HEK293 (cell line): ENCODE measurements around the gene FRRS1L.

Experiments used
- GLIS1 ChIP-seq: fragments of 450-650 bp; formaldehyde crosslinking; IDR thresholded peaks from 2 replicates; pipeline ENCODE4 v1.5.1; 2016; ENCODE audit warnings: missing biosample characterization, missing genetic modification characterization
- RBAK ChIP-seq: fragments of 450-650 bp; formaldehyde crosslinking; IDR thresholded peaks from 2 replicates; pipeline ENCODE4 v1.5.1; 2016; ENCODE audit warnings: missing biosample characterization, missing genetic modification characterization
- ZBTB21 ChIP-seq: fragments of 450-650 bp; formaldehyde crosslinking; IDR thresholded peaks from 2 replicates; pipeline ENCODE4 v1.5.1; 2017; ENCODE audit warnings: missing biosample characterization, missing genetic modification characterization
- ZNF138 ChIP-seq: fragments of 450-650 bp; formaldehyde crosslinking; IDR thresholded peaks from 2 replicates; pipeline ENCODE4 v1.5.1; 2016; ENCODE audit warnings: missing biosample characterization, missing genetic modification characterization, borderline replicate concordance
- ZNF140 ChIP-seq: fragments of 450-650 bp; formaldehyde crosslinking; IDR thresholded peaks from 2 replicates; pipeline ENCODE4 v1.5.1; 2016; ENCODE audit warnings: missing biosample characterization, missing genetic modification characterization
- ZNF223 ChIP-seq: fragments of 450-650 bp; formaldehyde crosslinking; IDR thresholded peaks from 2 replicates; pipeline ENCODE4 v1.5.1; 2016; ENCODE audit warnings: missing biosample characterization, missing genetic modification characterization
- ZNF23 ChIP-seq: fragments of 450-650 bp; formaldehyde crosslinking; IDR thresholded peaks from 2 replicates; pipeline ENCODE4 v1.5.1; 2016; ENCODE audit warnings: missing biosample characterization, missing genetic modification characterization, borderline replicate concordance
- ZNF362 ChIP-seq: fragments of 450-650 bp; formaldehyde crosslinking; IDR thresholded peaks from 2 replicates; pipeline ENCODE4 v1.5.1; 2016; ENCODE audit warnings: missing biosample characterization, missing genetic modification characterization
- ZNF48 ChIP-seq: fragments of 450-650 bp; formaldehyde crosslinking; IDR thresholded peaks from 2 replicates; pipeline ENCODE4 v1.5.1; 2016; ENCODE audit warnings: missing biosample characterization, missing genetic modification characterization
- ZNF501 ChIP-seq: fragments of 450-650 bp; formaldehyde crosslinking; IDR thresholded peaks from 2 replicates; pipeline ENCODE4 v1.5.1; 2016; ENCODE audit warnings: missing biosample characterization, missing genetic modification characterization
- ZNF518A ChIP-seq: fragments of 450-650 bp; formaldehyde crosslinking; conservative IDR thresholded peaks from 2 replicates; pipeline ENCODE4 v1.5.1; 2016; ENCODE audit warnings: low read depth, missing biosample characterization, missing genetic modification characterization
- ZNF530 ChIP-seq: fragments of 450-650 bp; formaldehyde crosslinking; IDR thresholded peaks from 2 replicates; pipeline ENCODE4 v1.5.1; 2016; ENCODE audit warnings: low read depth, missing biosample characterization, missing genetic modification characterization
- ZNF561 ChIP-seq: fragments of 450-650 bp; IDR thresholded peaks from 2 replicates; pipeline ENCODE4 v1.5.1; 2018; ENCODE audit warnings: missing biosample characterization, missing genetic modification characterization, borderline replicate concordance
- ZNF658 ChIP-seq: fragments of 450-650 bp; formaldehyde crosslinking; IDR thresholded peaks from 2 replicates; pipeline ENCODE4; 2016; ENCODE audit warnings: missing biosample characterization, missing genetic modification characterization
- ZNF677 ChIP-seq: fragments of 450-650 bp; IDR thresholded peaks from 2 replicates; pipeline ENCODE4 v1.5.0; 2018; ENCODE audit warnings: missing biosample characterization, mild to moderate bottlenecking, missing genetic modification characterization, moderate library complexity
- ZNF707 ChIP-seq: fragments of 450-650 bp; formaldehyde crosslinking; IDR thresholded peaks from 2 replicates; pipeline ENCODE4 v1.5.1; 2016; ENCODE audit warnings: missing biosample characterization, missing genetic modification characterization
- ZNF785 ChIP-seq: fragments of 450-650 bp; formaldehyde crosslinking; IDR thresholded peaks from 2 replicates; pipeline ENCODE4 v1.5.1; 2016; ENCODE audit warnings: missing biosample characterization, missing genetic modification characterization
- ZNF843 ChIP-seq: fragments of 450-650 bp; formaldehyde crosslinking; IDR thresholded peaks from 2 replicates; pipeline ENCODE4 v1.5.1; 2016; ENCODE audit warnings: missing biosample characterization, missing genetic modification characterization
- TF ChIP-seq, protein P1 (sequence below): fragments of 450-650 bp; formaldehyde crosslinking; IDR thresholded peaks from 2 replicates; pipeline ENCODE4 v1.5.1; 2016; ENCODE audit warnings: missing biosample characterization, missing genetic modification characterization
- TF ChIP-seq, protein P2 (sequence below): fragments of 450-650 bp; formaldehyde crosslinking; IDR thresholded peaks from 2 replicates; pipeline ENCODE4 v1.5.1; 2016; ENCODE audit warnings: missing biosample characterization, missing genetic modification characterization
- TF ChIP-seq, protein P3 (sequence below): fragments of 450-650 bp; formaldehyde crosslinking; IDR thresholded peaks from 2 replicates; pipeline ENCODE4 v1.5.1; 2016; ENCODE audit warnings: missing biosample characterization, missing genetic modification characterization, low read depth
- TF ChIP-seq, protein P4 (sequence below): fragments of 450-650 bp; formaldehyde crosslinking; conservative IDR thresholded peaks from 2 replicates; pipeline ENCODE4 v1.5.1; 2016; ENCODE audit warnings: low read depth, missing biosample characterization, missing genetic modification characterization

FRRS1L gene

DNA sequence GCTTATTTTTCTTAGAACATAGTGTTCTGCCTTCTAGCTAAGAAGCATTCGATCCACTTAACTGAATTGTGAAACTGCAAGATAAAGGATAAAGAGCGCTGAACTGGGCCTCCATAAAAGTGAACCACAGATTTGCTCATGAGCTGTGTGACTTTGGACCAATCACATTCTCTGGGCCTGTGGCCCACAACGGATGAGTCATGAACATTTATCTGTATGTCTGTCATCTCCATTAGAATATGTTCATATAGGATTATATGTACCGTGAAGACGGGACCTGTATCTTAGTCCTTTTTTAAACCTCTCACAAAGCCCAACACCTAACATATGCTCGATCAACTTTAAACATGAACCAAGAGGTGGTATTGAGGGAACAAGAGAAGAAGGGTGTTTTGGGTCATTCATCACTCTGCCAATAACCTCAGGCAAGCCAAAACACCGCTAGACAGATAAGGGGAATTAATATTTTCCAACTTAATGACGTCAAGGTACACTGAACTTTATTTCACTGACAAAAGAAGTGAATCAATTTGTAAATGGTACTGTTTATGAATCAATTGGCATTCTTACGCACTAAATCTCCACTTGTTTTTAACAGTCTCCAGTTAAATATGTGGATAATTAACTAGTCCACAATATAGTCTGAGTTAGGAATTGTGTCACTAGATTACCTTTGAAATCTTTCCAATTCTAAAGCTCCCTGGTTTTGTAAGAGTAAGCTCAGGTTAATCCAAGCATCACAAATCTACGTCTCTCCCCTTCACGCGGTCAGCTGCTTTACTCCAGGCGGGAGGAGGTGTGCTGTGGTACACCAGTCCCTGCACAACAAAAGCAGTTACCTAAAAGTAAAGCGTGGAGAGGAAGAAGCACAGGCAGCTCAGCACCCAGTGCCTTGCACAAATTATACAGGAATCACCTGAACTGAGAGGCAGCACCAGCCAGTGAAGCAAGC, 48.9 kb downstream of the FRRS1L start (continued):
- no peak for TF ChIP-seq ZNF677
- TF ChIP-seq ZNF843 (tag by site-specific recombination) = peak; percentile 68; the same call in 1 of the 2 replicates
- TF ChIP-seq GLIS1 = no peak
- no peak for TF ChIP-seq ZNF362 (tag by site-specific recombination)
- TF ChIP-seq ZNF518A (tag by site-specific recombination) = 0 out of 2 replicates have a peak, but pooled peaks have one; percentile 21
- TF ChIP-seq, protein P1, sequence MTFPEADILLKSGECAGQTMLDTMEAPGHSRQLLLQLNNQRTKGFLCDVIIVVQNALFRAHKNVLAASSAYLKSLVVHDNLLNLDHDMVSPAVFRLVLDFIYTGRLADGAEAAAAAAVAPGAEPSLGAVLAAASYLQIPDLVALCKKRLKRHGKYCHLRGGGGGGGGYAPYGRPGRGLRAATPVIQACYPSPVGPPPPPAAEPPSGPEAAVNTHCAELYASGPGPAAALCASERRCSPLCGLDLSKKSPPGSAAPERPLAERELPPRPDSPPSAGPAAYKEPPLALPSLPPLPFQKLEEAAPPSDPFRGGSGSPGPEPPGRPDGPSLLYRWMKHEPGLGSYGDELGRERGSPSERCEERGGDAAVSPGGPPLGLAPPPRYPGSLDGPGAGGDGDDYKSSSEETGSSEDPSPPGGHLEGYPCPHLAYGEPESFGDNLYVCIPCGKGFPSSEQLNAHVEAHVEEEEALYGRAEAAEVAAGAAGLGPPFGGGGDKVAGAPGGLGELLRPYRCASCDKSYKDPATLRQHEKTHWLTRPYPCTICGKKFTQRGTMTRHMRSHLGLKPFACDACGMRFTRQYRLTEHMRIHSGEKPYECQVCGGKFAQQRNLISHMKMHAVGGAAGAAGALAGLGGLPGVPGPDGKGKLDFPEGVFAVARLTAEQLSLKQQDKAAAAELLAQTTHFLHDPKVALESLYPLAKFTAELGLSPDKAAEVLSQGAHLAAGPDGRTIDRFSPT = peak; percentile 72; the same call in 1 of the 2 replicates
- TF ChIP-seq, protein P2, sequence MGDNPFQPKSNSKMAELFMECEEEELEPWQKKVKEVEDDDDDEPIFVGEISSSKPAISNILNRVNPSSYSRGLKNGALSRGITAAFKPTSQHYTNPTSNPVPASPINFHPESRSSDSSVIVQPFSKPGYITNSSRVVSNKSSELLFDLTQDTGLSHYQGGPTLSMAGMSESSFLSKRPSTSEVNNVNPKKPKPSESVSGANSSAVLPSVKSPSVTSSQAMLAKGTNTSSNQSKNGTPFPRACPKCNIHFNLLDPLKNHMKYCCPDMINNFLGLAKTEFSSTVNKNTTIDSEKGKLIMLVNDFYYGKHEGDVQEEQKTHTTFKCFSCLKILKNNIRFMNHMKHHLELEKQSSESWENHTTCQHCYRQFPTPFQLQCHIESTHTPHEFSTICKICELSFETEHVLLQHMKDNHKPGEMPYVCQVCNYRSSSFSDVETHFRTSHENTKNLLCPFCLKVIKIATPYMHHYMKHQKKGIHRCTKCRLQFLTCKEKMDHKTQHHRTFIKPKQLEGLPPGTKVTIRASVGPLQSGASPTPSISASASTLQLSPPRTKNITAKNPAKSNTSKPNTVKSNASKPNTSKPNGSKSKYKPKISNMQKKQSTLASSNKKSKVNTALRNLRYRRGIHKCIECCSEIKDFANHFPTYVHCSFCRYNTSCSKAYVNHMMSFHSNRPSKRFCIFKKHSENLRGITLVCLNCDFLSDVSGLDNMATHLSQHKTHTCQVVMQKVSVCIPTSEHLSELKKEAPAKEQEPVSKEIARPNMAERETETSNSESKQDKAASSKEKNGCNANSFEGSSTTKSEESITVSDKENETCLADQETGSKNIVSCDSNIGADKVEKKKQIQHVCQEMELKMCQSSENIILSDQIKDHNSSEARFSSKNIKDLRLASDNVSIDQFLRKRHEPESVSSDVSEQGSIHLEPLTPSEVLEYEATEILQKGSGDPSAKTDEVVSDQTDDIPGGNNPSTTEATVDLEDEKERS (tag by site-specific recombination) = no peak
- no peak for TF ChIP-seq ZNF48 (tag by site-specific recombination)
- no peak for TF ChIP-seq ZNF501 (tag by site-specific recombination)
- no peak for TF ChIP-seq ZNF561 (tag by site-specific recombination)
- TF ChIP-seq ZNF223 (tag by site-specific recombination) = no peak
- no peak for TF ChIP-seq ZNF785
- TF ChIP-seq ZNF707 (tag by site-specific recombination) = no peak
- TF ChIP-seq, protein P3, sequence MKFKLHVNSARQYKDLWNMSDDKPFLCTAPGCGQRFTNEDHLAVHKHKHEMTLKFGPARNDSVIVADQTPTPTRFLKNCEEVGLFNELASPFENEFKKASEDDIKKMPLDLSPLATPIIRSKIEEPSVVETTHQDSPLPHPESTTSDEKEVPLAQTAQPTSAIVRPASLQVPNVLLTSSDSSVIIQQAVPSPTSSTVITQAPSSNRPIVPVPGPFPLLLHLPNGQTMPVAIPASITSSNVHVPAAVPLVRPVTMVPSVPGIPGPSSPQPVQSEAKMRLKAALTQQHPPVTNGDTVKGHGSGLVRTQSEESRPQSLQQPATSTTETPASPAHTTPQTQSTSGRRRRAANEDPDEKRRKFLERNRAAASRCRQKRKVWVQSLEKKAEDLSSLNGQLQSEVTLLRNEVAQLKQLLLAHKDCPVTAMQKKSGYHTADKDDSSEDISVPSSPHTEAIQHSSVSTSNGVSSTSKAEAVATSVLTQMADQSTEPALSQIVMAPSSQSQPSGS = peak; percentile 84
- no peak for TF ChIP-seq RBAK
- TF ChIP-seq ZNF530 (tag by site-specific recombination) = no peak
- TF ChIP-seq ZNF140 (tag by site-specific recombination) = no peak
- TF ChIP-seq ZNF658 = no peak
- TF ChIP-seq, protein P4, sequence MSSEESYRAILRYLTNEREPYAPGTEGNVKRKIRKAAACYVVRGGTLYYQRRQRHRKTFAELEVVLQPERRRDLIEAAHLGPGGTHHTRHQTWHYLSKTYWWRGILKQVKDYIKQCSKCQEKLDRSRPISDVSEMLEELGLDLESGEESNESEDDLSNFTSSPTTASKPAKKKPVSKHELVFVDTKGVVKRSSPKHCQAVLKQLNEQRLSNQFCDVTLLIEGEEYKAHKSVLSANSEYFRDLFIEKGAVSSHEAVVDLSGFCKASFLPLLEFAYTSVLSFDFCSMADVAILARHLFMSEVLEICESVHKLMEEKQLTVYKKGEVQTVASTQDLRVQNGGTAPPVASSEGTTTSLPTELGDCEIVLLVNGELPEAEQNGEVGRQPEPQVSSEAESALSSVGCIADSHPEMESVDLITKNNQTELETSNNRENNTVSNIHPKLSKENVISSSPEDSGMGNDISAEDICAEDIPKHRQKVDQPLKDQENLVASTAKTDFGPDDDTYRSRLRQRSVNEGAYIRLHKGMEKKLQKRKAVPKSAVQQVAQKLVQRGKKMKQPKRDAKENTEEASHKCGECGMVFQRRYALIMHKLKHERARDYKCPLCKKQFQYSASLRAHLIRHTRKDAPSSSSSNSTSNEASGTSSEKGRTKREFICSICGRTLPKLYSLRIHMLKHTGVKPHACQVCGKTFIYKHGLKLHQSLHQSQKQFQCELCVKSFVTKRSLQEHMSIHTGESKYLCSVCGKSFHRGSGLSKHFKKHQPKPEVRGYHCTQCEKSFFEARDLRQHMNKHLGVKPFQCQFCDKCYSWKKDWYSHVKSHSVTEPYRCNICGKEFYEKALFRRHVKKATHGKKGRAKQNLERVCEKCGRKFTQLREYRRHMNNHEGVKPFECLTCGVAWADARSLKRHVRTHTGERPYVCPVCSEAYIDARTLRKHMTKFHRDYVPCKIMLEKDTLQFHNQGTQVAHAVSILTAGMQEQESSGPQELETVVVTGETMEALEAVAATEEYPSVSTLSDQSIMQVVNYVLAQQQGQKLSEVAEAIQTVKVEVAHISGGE = peak; percentile 89
- TF ChIP-seq ZNF138 (tag by site-specific recombination) = no peak
- TF ChIP-seq ZBTB21 (tag by site-specific recombination) = peak; percentile 60
- TF ChIP-seq ZNF23 (tag by site-specific recombination) = no peak
